PFSK-1 (cell line): ENCODE data around the gene KRTAP5-7.

Source experiments
- FOXP2 ChIP-seq: optimal IDR thresholded peaks from 2 replicates; pipeline ENCODE3; 2011; ENCODE audit warnings: borderline replicate concordance, control low read depth, inconsistent platforms; ENCODE audit not compliant: insufficient read depth; ENCODE audit errors: extremely low read length, extremely low read depth
- POLR2AphosphoS5 ChIP-seq: IDR thresholded peaks from 2 replicates; pipeline ENCODE4 v1.6.1; 2012; ENCODE audit warnings: low read depth, mild to moderate bottlenecking, control low read depth, low read length, moderate library complexity
- REST ChIP-seq, 2 experiments: IDR thresholded peaks; 2 replicates each; pipeline versions ENCODE4 v1.6.1 to v1.8.0; 2011 to 2012; ENCODE audit warnings: low read depth in 2 of 2, low read length in 2 of 2, control low read depth in 1 of 2, inconsistent platforms in 1 of 2, mild to moderate bottlenecking in 1 of 2, moderate library complexity in 1 of 2; ENCODE audit not compliant: insufficient read depth in 1 of 2
- SIN3A ChIP-seq: IDR thresholded peaks from 2 replicates; pipeline ENCODE4 v1.6.1; 2012; ENCODE audit warnings: mild to moderate bottlenecking, low read length, moderate library complexity, borderline replicate concordance; ENCODE audit not compliant: insufficient read depth
- TAF1 ChIP-seq: IDR thresholded peaks from 2 replicates; pipeline ENCODE4 v1.6.1; 2012; ENCODE audit warnings: low read length, control low read depth, borderline replicate concordance; ENCODE audit not compliant: insufficient read depth

Gene KRTAP5-7

DNA sequence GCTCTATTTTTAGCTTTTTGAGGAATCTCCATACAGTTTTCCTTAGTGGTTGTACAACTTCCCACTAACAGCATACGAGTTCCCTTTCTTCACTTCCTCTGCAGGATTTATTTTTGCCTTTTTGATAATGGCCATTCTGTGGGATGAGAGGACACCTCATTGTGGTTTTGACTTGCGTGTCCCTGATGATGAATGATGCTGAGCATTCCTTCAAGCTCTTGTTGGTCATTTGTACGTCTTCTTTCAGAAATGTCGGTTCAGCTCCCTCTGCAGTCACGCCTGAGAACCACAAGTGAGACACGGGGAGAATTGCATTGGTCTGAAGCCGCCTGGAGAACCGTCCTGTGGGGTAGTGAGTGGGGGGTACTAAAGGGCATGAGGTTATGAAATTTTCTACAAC lies 36.3 kb downstream of the KRTAP5-7 start:
- TF ChIP-seq REST (IDR thresholded peaks at IDR 0.05; ENCODE audit: insufficient read depth in 1 of 2, low read depth in 2 of 2, low read length in 2 of 2) = no peak
- no peak for TF ChIP-seq POLR2AphosphoS5
- TF ChIP-seq TAF1 = no peak
- TF ChIP-seq SIN3A = no peak
- TF ChIP-seq FOXP2 = no peak

DNA sequence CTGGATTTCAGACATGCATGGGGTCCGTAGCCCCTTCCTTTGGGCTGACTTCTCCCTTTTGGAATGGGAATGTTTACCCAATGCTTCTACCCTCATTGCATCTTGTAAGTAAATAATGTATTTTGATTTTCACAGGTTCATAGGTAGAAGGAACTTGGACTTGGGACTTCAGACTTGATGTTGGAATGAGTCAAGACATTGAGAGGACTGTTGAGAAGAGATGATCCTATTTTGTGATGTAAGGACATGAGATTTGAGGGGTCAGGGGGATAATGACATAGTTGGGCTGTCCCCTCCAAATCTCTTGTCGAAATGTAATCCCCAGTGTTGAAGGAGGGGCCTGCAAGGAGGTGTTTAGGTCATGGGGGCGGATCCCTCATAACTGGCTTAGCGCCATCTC lies 37.4 kb downstream of the KRTAP5-7 start:
- TF ChIP-seq POLR2AphosphoS5 = no peak
- TF ChIP-seq TAF1 = no peak
- TF ChIP-seq FOXP2 = no peak
- TF ChIP-seq SIN3A = no peak
- no peak for TF ChIP-seq REST (IDR thresholded peaks at IDR 0.05; ENCODE audit: insufficient read depth in 1 of 2, low read depth in 2 of 2, low read length in 2 of 2)

DNA sequence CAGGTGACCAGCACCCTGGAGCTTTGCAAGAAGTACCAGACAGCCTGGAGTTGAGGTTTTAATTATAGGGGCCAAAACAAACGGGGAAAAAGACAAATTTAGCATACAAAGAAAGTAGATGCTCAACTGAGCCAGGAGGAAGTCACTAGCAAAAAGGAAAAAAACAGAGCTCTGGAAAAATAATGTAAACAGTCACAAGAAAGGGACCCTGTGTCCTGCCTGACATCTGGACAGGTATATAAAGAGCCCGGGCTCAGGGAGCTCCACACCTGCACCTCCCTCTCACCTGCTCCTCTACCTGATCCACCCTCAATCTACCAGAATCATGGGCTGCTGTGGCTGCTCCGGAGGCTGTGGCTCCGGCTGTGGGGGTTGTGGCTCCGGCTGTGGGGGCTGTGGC lies 38.2 kb downstream of the KRTAP5-7 start, which contains the start of gene KRTAP5-10:
Gene KRTAP5-10, plus strand, starts transcription at position 301 of the 400 bp plus-strand sequence. Its CDS starts 25 bp downstream, at position 326.
- TF ChIP-seq SIN3A (no peak), FOXP2 (no peak), REST (IDR thresholded peaks at IDR 0.05; ENCODE audit: insufficient read depth in 1 of 2, low read depth in 2 of 2, low read length in 2 of 2) (no peak), TAF1 (no peak), POLR2AphosphoS5 (no peak)

DNA sequence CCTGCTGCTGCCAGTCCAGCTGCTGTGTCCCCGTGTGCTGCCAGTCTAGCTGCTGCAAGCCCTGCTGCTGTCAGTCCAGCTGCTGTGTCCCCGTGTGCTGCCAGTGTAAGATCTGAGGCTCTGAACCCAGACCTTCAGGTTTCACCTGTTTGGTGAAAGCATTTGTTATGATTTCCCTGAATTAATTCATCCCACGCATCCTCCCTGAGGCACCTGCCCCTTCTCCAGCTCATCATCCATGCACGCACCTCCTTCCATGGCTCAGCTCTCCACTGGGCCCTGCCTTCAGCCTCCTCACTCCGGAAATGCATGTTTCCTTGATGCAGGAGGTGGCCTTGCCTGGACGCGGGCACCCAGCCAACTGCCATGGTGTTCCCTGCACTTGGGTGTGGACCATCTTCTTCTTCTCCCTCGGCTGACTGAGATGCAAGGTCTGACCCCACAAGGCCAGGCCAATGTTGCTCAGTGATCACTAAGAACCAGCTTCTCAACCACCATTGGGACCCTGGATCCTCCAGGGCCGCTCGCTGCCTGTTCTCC lies 39.1 kb downstream of the KRTAP5-7 start:
- TF ChIP-seq POLR2AphosphoS5 = no peak
- no peak for TF ChIP-seq SIN3A
- TF ChIP-seq REST (IDR thresholded peaks at IDR 0.05; ENCODE audit: insufficient read depth in 1 of 2, low read depth in 2 of 2, low read length in 2 of 2) = no peak
- TF ChIP-seq TAF1 = no peak
- no peak for TF ChIP-seq FOXP2

GRCh38 chr11:71568704-71569349 lies 41.8 kb downstream of the KRTAP5-7 start:
- TF ChIP-seq POLR2AphosphoS5 (no peak), REST (IDR thresholded peaks at IDR 0.05; ENCODE audit: insufficient read depth in 1 of 2, low read depth in 2 of 2, low read length in 2 of 2) (no peak), SIN3A (no peak), FOXP2 (no peak)
